ENCODE data around the gene AMOTL2. TPM values are rescaled to one million over a fixed set of nuclear protein-coding genes. Genes with fewer than 3 reads are reported as not detected.

AMOTL2 gene
- total RNA-seq, 4 donors from 2014 or later = 17.9 to 29.9 (median 20.6) TPM

DNA sequence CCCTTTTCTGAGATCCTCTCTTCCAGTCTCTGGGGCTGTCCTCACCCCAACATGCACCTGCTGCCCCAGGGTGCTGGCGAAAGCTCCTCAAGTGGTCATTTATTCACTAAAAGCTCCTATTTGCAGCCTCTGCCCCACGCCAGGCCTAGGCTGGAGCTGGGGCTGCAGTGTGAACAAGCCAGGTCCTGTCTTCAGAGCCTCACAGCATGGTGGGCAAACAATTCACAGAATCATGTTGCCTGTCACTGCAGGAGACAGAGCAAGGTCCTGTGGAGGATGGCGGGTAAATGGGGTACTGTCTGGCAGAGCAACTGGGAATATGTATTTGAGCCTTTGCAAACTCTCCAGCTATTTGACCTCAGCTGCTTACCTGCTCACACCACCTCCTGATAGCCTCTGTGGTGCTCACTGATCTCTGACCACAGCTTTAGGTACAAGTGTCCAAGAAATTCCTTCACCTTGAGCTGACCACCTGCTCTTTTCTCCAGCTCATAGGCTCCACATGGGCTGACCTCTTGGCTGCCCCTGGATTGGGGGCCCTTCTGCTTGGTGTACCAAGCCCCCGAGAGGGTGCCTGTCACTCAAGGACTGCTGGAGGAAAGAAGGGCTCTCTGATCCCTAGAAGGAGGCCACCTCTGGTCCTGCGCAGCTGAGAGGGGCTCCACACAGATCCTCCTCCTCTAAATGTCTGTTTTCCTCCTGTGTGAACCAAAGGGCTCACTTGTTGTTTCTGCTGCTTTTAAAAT lies 35.6 kb downstream of the AMOTL2 start:
- H3K4me3 ChIP-seq = no peak overlapping the region
- ATAC-seq (no peak), DNase-seq (no peak)
- H3K4me1 ChIP-seq = peaks cover 0 to 4% of the 10 kb centered on the region in 2 donors
- no peaks in the 10 kb centered on the region for H3K9me3 ChIP-seq
- intact Hi-C loops (cut with DNase I; ENCODE audit: low total_unique reads) = no loop called here
- TF ChIP-seq, protein P1, sequence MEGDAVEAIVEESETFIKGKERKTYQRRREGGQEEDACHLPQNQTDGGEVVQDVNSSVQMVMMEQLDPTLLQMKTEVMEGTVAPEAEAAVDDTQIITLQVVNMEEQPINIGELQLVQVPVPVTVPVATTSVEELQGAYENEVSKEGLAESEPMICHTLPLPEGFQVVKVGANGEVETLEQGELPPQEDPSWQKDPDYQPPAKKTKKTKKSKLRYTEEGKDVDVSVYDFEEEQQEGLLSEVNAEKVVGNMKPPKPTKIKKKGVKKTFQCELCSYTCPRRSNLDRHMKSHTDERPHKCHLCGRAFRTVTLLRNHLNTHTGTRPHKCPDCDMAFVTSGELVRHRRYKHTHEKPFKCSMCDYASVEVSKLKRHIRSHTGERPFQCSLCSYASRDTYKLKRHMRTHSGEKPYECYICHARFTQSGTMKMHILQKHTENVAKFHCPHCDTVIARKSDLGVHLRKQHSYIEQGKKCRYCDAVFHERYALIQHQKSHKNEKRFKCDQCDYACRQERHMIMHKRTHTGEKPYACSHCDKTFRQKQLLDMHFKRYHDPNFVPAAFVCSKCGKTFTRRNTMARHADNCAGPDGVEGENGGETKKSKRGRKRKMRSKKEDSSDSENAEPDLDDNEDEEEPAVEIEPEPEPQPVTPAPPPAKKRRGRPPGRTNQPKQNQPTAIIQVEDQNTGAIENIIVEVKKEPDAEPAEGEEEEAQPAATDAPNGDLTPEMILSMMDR (IDR thresholded peaks at IDR 0.05 in 4 of 5, conservative IDR thresholded peaks at IDR 0.05 in 1 of 5) = no peak
- no peak for TF ChIP-seq POLR2A (IDR thresholded peaks at IDR 0.05)
- in situ Hi-C loops (cut with MboI; ENCODE audit: low sequenced_read_pairs in 4 of 4) = no loop called here
- no peaks in the 10 kb centered on the region for H3K36me3 ChIP-seq
- no peaks in the 10 kb centered on the region for H3K27me3 ChIP-seq
- no peak overlapping the region for H3K27ac ChIP-seq

GRCh38 chr3:134338201-134338512 lies 36.1 kb downstream of the AMOTL2 start:
- Histone ChIP-seq H3K36me3 (no peaks in the 10 kb centered on the region), H3K9me3 (no peaks in the 10 kb centered on the region), H3K4me1 (peaks cover 0 to 4% of the 10 kb centered on the region in 2 donors), H3K4me3 (no peak overlapping the region), H3K27me3 (no peaks in the 10 kb centered on the region), H3K27ac (no peak overlapping the region)
- DNase-seq (no peak), ATAC-seq (no peak)
- in situ Hi-C loops (cut with MboI; ENCODE audit: low sequenced_read_pairs in 4 of 4) (no loop called here), intact Hi-C loops (cut with DNase I; ENCODE audit: low total_unique reads) (no loop called here)
- TF ChIP-seq, protein P1 (IDR thresholded peaks at IDR 0.05 in 4 of 5, conservative IDR thresholded peaks at IDR 0.05 in 1 of 5) = no peak
- TF ChIP-seq POLR2A (IDR thresholded peaks at IDR 0.05) = no peak

DNA sequence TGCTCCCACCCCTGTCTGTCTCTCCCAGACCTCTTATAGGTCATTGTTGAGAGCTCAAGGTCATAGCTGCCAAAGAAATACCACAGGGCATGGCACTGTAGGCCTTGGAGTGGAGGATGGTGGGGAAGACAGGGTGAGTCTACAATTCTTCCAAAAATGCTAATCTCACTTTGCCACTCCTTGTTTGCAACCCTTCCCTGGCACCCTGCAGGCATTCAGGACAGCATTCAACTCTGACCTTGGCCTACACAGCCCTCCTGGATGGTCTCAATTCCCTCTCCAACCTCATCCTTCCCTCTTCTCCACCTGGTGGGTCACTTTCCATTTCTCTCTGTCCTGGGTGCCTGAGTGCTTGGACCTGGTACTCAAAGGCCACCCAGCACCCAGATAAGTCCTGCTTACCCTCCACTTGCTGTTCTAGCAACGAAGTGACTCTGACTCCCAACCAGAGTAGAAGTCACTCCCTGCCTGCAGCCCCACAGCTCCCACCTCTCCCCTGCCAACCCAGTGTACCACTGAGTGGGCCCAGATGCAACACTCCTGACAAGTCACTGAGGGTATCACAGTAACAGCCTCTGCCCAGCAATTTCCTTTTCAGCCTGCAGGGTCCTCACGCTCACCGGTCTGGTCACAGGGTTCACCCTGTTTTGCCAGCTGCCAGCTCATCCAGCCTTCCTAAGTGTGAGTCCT lies 36.6 kb downstream of the AMOTL2 start:
- TF ChIP-seq, protein P1 (IDR thresholded peaks at IDR 0.05 in 4 of 5, conservative IDR thresholded peaks at IDR 0.05 in 1 of 5) = no peak
- TF ChIP-seq POLR2A (IDR thresholded peaks at IDR 0.05) = no peak
- intact Hi-C loops (cut with DNase I; ENCODE audit: low total_unique reads) (no loop called here), in situ Hi-C loops (cut with MboI; ENCODE audit: low sequenced_read_pairs in 4 of 4) (no loop called here)
- H3K4me3 ChIP-seq = no peak overlapping the region
- no peaks in the 10 kb centered on the region for H3K36me3 ChIP-seq
- ATAC-seq = no peak
- H3K27ac ChIP-seq = no peak overlapping the region
- no peaks in the 10 kb centered on the region for H3K9me3 ChIP-seq
- H3K27me3 ChIP-seq = no peaks in the 10 kb centered on the region
- DNase-seq = no peak
- peaks cover 0 to 4% of the 10 kb centered on the region in 2 donors for H3K4me1 ChIP-seq

DNA sequence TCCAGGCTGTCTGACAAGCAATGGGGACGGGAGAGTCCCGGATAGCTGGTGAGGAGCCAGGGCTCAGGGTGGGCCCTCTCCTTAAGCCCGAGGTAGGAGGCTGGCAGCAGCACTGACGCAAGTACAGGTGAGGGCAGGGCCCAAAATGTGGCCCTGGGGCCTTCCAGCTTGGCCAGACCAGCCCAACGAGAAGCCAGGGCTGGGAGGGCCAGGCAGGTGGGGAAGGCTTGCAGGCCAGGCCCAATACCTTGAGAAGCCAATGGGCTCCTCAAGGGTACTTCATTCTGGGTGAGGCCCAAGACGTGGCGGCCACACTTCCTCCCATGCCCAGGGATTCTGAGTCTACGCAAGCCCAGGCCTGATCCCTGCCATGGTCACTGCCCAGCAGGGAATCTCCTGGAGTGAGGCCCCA lies 37.2 kb downstream of the AMOTL2 start:
- Histone ChIP-seq H3K4me1 (peaks cover 3 to 4% of the 10 kb centered on the region in 2 donors), H3K9me3 (no peaks in the 10 kb centered on the region), H3K4me3 (no peak overlapping the region), H3K27ac (no peak overlapping the region), H3K36me3 (no peaks in the 10 kb centered on the region), H3K27me3 (no peaks in the 10 kb centered on the region)
- no peak for DNase-seq
- intact Hi-C loops (cut with DNase I; ENCODE audit: low total_unique reads) = no loop called here
- no peak for ATAC-seq
- in situ Hi-C loops (cut with MboI; ENCODE audit: low sequenced_read_pairs in 4 of 4) = no loop called here
- no peak for TF ChIP-seq POLR2A (IDR thresholded peaks at IDR 0.05)
- TF ChIP-seq, protein P1 (IDR thresholded peaks at IDR 0.05 in 4 of 5, conservative IDR thresholded peaks at IDR 0.05 in 1 of 5) = no peak
